Stomach (tissue), 19 donors: ENCODE results near the gene CHST7. TPM values are rescaled to one million over a fixed set of nuclear protein-coding genes. Genes with fewer than 3 reads are reported as not detected.
"Not testable (repeated sequence)": the region's sequence is repeated elsewhere in the genome, so short reads cannot be mapped to it uniquely, and the experiment has no call there.

Experiments used
- DNase-seq, 2 donors: peaks; one replicate each; pipeline versions ENCODE4 v3.0.0 to v3.0.0-alpha.2; 2013 to 2019
- H3K27ac ChIP-seq, 5 donors: fragments of 200-600 bp in 4 of 5; sonication (generic) in 4 of 5; one replicate each; pipeline ENCODE4 v1.5.1; 2013 to 2019; ENCODE audit warnings: mild to moderate bottlenecking in 1 of 5, moderate library complexity in 1 of 5
- H3K27me3 ChIP-seq, 3 donors: fragments of 200-600 bp; sonication (generic); one replicate each; pipeline ENCODE4 v1.5.1; 2017 to 2019; ENCODE audit warnings: mixed run types in 1 of 3
- H3K36me3 ChIP-seq, 4 donors: fragments of 200-600 bp; sonication (generic); 1 replicate in 3 of 4; 2 replicates in 1 of 4; pipeline ENCODE4 v1.5.1; 2016 to 2019
- H3K4me1 ChIP-seq, 4 donors: fragments of 200-600 bp; sonication (generic); one replicate each; pipeline ENCODE4 v1.5.1; 2016 to 2019
- H3K4me3 ChIP-seq, 4 donors: fragments of 200-600 bp; sonication (generic) in 3 of 4; one replicate each; pipeline ENCODE4 v1.5.1; 2016 to 2019; ENCODE audit warnings: mild to moderate bottlenecking in 1 of 4
- H3K9me3 ChIP-seq, 4 donors: fragments of 200-600 bp; sonication (generic); one replicate each; pipeline ENCODE4 v1.5.1; 2016 to 2019
- EP300 ChIP-seq: sonication (generic); formaldehyde crosslinking; IDR thresholded peaks from one replicate; pipeline ENCODE4 v1.6.1; 2017; ENCODE audit warnings: antibody characterized with exemption
- POLR2A ChIP-seq, 4 donors: fragments of 450-650 bp; IDR thresholded peaks; one replicate each; pipeline ENCODE4 v1.6.1; 2016; ENCODE audit warnings: antibody characterized with exemption in 4 of 4, control low read depth in 2 of 4, mild to moderate bottlenecking in 1 of 4, moderate library complexity in 1 of 4
- POLR2AphosphoS5 ChIP-seq, 3 donors: sonication (generic); formaldehyde crosslinking; IDR thresholded peaks; one replicate each; pipeline ENCODE4 v1.6.1; 2016; ENCODE audit warnings: antibody characterized with exemption in 3 of 3
- WGBS, 5 donors: extraction: QIAGEN DNeasy Blood & Tissue Kit in 3 of 5; methylation state at CpG; one replicate each; pipeline versions ENCODE4 v1.1.5 to v1.1.7; 2013 to 2018; 5-methylcytosine and 5-hydroxymethylcytosine counted together
- intact Hi-C: fragments of 100-400 bp; cut with DNase I; formaldehyde crosslinking; loops from one replicate; pipeline ENCODE4 v1.15.1; 2023; ENCODE audit warnings: low total_unique reads
- long read RNA-seq, 10 donors: transcript quantifications; one replicate each; lab custom pipeline, GENCODE V29; 2026
- polyA plus RNA-seq, 3 donors: library from polyadenylated mRNA; stranded (reverse); fragments of 200-250 nt; gene quantifications; one replicate each; pipeline ENCODE4 v1.2.3, GENCODE V29; 2013
- total RNA-seq, 5 donors: library from RNA; depleted of rRNA; stranded (reverse); fragments of >200 nt; gene quantifications; one replicate each; pipeline versions ENCODE4 v1.1.0 to v1.2.3, GENCODE V29; 2014 to 2016
- TF ChIP-seq, protein P1 (sequence below), 7 experiments: fragments of 450-650 bp in 4 of 7; fragments of 200-600 bp in 3 of 7; sonication (generic) in 3 of 7; IDR thresholded peaks; one replicate each; pipeline ENCODE4 v1.5.1; 2016 to 2019; ENCODE audit warnings: antibody characterized with exemption in 7 of 7, control low read depth in 2 of 7, mild to moderate bottlenecking in 1 of 7
- donor health status: healthy with polysubstance abuse.
- donor health status: Bipolar disorder and iron deficiency.
- donor health status: healthy.

Gene CHST7, protein sequence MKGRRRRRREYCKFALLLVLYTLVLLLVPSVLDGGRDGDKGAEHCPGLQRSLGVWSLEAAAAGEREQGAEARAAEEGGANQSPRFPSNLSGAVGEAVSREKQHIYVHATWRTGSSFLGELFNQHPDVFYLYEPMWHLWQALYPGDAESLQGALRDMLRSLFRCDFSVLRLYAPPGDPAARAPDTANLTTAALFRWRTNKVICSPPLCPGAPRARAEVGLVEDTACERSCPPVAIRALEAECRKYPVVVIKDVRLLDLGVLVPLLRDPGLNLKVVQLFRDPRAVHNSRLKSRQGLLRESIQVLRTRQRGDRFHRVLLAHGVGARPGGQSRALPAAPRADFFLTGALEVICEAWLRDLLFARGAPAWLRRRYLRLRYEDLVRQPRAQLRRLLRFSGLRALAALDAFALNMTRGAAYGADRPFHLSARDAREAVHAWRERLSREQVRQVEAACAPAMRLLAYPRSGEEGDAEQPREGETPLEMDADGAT
- total RNA-seq (10 to 100 TPM in 1 of 5 donors, 1 to 10 TPM in 3, under 1 TPM in 1; 0.29 to 10.1 (median 1.8) TPM), polyA plus RNA-seq (1 to 10 TPM; 1.4 to 3.5 (median 2.4) TPM)
- long read RNA-seq, donor 1, partial matches to known transcripts: 0 of 1 reads
- long read RNA-seq, donor 1, other reads (novel, unspliced or antisense): 0 of 1 reads
- long read RNA-seq, donor 2: 0 reads
- long read RNA-seq, donor 3: 0 reads
- long read RNA-seq, donor 4: 0 reads
- long read RNA-seq, donor 5, partial matches to known transcripts: 0 of 1 reads
- long read RNA-seq, donor 5, other reads (novel, unspliced or antisense): 0 of 1 reads
- long read RNA-seq, donor 6, partial matches to known transcripts: 0 of 3 reads
- long read RNA-seq, donor 6, other reads (novel, unspliced or antisense): 0 of 3 reads
- long read RNA-seq, donor 7, partial matches to known transcripts: 0 of 3 reads
- long read RNA-seq, donor 7, other reads (novel, unspliced or antisense): 0 of 3 reads
- long read RNA-seq, donor 8, partial matches to known transcripts: 0 of 2 reads
- long read RNA-seq, donor 8, other reads (novel, unspliced or antisense): 0 of 2 reads
- long read RNA-seq, donor 9: 0 reads
- long read RNA-seq, donor 10: 0 reads

DNA sequence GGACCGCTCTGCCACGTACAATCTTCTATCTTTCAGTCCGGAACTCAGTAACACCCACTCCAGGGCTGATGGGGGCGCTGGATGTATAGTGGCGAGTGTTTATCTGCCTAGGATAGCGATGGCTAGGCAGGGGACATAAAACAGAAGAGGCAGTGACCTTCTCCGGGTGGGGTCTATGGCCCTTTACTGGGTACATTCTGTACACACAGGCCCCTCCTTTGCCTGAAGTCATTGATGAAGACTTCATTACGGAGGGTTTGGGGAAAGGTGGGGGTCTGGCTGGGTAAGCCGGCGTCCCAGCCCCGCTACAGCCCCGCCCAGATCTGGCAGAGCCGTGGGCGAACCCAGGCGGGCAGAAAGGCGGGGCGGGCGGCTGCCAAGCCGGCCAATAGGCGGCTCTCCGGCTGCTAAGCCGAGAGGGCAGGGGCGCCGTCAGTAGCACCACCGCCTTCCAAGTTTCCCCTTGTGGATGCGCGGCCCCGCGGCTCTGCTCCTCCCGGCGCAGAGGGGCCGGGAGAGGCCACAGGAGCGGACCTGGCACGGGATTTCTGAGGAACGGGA lies at the start of gene CHST7:
Gene CHST7 (plus strand): TSS at position 435 of the 561 bp plus-strand sequence. CDS start 167 bp downstream, outside the sequence.
- intact Hi-C loops: no loop called here
- no peak for TF ChIP-seq POLR2A (IDR thresholded peaks at IDR 0.05)
- TF ChIP-seq POLR2AphosphoS5 (IDR thresholded peaks at IDR 0.05): peak in 2 of 3 donors; percentile 9 to 13
- no peak for TF ChIP-seq EP300
- TF ChIP-seq, protein P1, sequence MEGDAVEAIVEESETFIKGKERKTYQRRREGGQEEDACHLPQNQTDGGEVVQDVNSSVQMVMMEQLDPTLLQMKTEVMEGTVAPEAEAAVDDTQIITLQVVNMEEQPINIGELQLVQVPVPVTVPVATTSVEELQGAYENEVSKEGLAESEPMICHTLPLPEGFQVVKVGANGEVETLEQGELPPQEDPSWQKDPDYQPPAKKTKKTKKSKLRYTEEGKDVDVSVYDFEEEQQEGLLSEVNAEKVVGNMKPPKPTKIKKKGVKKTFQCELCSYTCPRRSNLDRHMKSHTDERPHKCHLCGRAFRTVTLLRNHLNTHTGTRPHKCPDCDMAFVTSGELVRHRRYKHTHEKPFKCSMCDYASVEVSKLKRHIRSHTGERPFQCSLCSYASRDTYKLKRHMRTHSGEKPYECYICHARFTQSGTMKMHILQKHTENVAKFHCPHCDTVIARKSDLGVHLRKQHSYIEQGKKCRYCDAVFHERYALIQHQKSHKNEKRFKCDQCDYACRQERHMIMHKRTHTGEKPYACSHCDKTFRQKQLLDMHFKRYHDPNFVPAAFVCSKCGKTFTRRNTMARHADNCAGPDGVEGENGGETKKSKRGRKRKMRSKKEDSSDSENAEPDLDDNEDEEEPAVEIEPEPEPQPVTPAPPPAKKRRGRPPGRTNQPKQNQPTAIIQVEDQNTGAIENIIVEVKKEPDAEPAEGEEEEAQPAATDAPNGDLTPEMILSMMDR (IDR thresholded peaks at IDR 0.05): peak in 1 of 7 experiments; percentile 7
- H3K27ac ChIP-seq: peak within 1 kb of the TSS; percentile 48 to 77 (median 65)
- DNase-seq: peak; percentile 52 to 78
- peaks cover 0 to 34% (median 21%) of the 10 kb centered on the region in 4 donors for H3K4me1 ChIP-seq
- 6 to 44% (median 27%) methylated on average over 7 to 33 of the region's 35 CpGs for WGBS, 5 donors
- peak within 1 kb of the TSS; percentile 45 to 71 (median 58) for H3K4me3 ChIP-seq
- no peaks in the 10 kb centered on the region for H3K36me3 ChIP-seq
- peaks cover 0 to 18% (median 10%) of the 10 kb centered on the region in 3 donors for H3K27me3 ChIP-seq
- H3K9me3 ChIP-seq: no peaks in the 10 kb centered on the region

DNA sequence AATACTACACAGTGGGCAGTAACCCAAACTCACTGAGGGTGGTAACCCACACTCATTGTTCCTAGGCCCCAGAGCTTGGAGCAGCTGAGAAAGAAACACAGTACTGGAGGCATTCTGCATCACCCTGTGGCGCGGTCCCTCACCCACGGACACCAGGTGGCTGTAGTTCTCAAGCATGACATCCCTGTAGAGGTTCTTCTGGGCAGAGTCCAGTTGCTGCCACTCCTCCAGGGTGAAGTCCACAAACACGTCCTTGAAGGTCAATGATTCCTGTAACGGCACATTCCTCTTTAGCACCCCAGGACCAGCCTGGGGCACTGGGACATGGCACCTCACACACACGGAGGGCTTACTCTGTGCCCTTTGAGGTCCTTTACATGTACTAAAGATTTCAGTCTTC lies 44.9 kb upstream of the CHST7 start:
- DNase-seq, H3K4me3 ChIP-seq, H3K36me3 ChIP-seq, H3K4me1 ChIP-seq, H3K27me3 ChIP-seq, intact Hi-C loops, H3K9me3 ChIP-seq, H3K27ac ChIP-seq: not testable (repeated sequence)
- WGBS, 5 donors: 68 to 85% (median 80%) methylated on average over 1 to 6 of the region's 6 CpGs

DNA sequence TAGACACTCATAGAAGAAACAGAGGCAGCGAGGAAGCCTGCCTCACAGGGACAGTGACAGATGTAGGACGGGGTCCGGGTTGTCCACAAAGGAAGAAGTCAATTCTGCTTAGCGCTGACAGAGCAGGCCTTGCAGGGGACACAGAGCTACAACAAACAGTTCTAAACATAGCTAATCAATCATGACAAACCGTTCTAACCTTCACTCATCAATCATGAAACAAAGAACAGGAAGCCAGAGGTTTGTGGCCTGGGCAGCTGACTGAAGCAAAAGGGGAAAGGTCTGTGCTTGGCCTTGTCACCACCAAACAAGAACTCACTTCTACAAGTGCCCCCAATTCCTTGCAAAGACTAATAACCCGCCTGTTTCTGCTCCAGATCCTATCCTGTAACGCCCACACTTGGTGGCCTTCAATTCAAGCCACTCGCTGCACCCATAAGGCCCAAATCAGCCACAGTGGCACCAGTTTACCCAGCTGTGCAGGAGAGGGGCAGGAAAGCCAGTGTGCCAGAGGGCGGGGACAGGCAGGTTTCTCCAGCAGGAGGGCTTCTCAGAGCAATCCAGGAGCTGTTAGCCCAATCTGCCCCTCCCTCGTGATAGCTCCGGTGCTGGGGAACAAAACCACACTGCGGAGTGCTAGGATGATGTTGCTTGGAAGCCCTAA lies 43.7 kb upstream of the CHST7 start:
- H3K9me3 ChIP-seq, H3K27ac ChIP-seq, H3K4me1 ChIP-seq, intact Hi-C loops, H3K4me3 ChIP-seq, DNase-seq, H3K36me3 ChIP-seq, H3K27me3 ChIP-seq: not testable (repeated sequence)
- 65 to 84% (median 77%) methylated on average over 6 to 12 of the region's 12 CpGs for WGBS, 5 donors

DNA sequence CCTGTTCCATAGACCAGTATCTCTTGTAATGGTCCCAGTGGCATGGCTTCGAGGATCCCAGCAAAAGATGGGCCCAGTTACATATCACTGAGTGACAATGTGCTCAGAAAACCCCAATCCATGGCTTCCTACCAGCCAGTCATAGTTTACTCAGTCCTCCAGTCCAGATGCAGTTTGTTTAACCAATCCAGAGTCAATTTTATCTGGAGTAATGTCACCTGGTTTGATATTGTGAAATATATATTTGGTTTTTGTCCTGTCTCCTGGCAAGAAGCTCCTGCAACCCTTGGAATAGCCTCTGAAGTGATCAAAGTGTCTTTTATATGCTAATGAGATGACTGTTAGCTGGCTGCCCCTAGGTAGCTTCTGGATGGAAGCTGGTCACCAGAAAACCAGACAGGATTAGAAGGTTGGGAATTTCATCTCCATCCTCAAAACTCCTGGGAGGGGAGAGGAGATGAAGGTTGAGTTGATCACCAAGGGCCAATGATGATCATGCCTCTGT lies 43.1 kb upstream of the CHST7 start:
- intact Hi-C loops, H3K27ac ChIP-seq, H3K36me3 ChIP-seq, H3K4me3 ChIP-seq, H3K27me3 ChIP-seq, H3K4me1 ChIP-seq, DNase-seq, H3K9me3 ChIP-seq: not testable (repeated sequence)
- WGBS, 5 donors: 67 to 80% (median 75%) methylated on average over 1 of the region's 1 CpG; no CpG with 5 or more reads in 1 of the 5 donors

DNA sequence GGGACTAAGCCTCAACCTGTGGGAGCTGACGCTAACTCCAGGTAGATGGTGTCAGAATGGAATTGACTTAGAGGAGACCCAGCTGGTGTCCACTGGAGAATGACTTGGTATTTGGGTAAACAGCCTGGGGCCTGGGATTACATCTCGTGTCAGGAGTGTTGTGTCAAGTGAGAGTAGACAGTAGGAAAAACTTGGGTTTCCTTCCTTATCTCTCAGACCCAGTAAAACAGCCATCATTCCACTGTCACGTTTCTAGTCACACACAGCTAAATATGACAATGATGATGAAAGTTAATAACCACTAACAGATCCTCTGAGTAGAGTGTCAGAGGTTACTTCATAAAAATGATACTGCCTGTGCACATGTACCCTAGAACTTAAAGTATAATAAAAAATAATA lies 42.1 kb upstream of the CHST7 start:
- TF ChIP-seq POLR2AphosphoS5 (IDR thresholded peaks at IDR 0.05) (no peak), POLR2A (IDR thresholded peaks at IDR 0.05) (no peak), EP300 (no peak)
- TF ChIP-seq, protein P1 (IDR thresholded peaks at IDR 0.05): no peak
- no peak for DNase-seq
- Histone ChIP-seq H3K9me3 (no peaks in the 10 kb centered on the region), H3K4me3 (no peak overlapping the region), H3K27me3 (no peaks in the 10 kb centered on the region), H3K4me1 (no peaks in the 10 kb centered on the region), H3K27ac (no peak overlapping the region), H3K36me3 (peaks cover 0 to 5% (median 0%) of the 10 kb centered on the region in 4 donors)
- WGBS, 5 donors: 56 to 87% (median 77%) methylated on average over 3 of the region's 3 CpGs
- intact Hi-C loops: no loop called here
